Measurements from ENCODE around the gene MAP4K2. TPM values are rescaled to one million over a fixed set of nuclear protein-coding genes. Genes with fewer than 3 reads are reported as not detected.

Gene MAP4K2
- total RNA-seq, 1 experiment from 2014 or later: 24.5 TPM

DNA sequence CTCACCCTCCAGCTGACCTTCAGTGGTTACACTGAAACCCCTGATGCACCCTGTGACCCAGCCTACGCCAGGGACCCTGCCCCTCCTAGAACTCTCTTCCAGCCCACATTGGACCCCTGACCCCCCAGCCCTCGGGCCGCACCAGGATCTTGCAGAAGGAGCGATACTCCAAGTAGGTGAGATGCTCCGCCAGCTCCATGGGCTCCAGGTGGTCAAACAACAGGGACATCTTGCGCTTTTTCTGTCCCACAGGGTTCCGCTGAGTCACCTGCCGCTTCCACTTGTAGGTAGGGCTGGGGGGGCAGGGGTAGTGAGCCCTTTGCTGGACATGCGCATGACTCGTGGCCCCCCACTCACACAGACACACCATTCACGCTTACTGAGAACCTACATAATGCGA, 63.1 kb downstream of the MAP4K2 start (continued):
- TF ChIP-seq, protein P1, sequence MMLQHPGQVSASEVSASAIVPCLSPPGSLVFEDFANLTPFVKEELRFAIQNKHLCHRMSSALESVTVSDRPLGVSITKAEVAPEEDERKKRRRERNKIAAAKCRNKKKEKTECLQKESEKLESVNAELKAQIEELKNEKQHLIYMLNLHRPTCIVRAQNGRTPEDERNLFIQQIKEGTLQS (CRISPR knock-in tag; conservative IDR thresholded peaks at IDR 0.05): no peak
- TF ChIP-seq ELF4 (CRISPR knock-in tag; IDR thresholded peaks at IDR 0.05; ENCODE audit: low read depth) (no peak), FOXJ3 (CRISPR knock-in tag; IDR thresholded peaks at IDR 0.05; ENCODE audit: borderline replicate concordance) (no peak), CBFB (CRISPR knock-in tag; IDR thresholded peaks at IDR 0.05; ENCODE audit: low read depth) (no peak), ZNF219 (CRISPR knock-in tag; IDR thresholded peaks at IDR 0.05; ENCODE audit: borderline replicate concordance) (no peak), TEAD4 (CRISPR knock-in tag; IDR thresholded peaks at IDR 0.05) (no peak)
- TF ChIP-seq, protein P2, sequence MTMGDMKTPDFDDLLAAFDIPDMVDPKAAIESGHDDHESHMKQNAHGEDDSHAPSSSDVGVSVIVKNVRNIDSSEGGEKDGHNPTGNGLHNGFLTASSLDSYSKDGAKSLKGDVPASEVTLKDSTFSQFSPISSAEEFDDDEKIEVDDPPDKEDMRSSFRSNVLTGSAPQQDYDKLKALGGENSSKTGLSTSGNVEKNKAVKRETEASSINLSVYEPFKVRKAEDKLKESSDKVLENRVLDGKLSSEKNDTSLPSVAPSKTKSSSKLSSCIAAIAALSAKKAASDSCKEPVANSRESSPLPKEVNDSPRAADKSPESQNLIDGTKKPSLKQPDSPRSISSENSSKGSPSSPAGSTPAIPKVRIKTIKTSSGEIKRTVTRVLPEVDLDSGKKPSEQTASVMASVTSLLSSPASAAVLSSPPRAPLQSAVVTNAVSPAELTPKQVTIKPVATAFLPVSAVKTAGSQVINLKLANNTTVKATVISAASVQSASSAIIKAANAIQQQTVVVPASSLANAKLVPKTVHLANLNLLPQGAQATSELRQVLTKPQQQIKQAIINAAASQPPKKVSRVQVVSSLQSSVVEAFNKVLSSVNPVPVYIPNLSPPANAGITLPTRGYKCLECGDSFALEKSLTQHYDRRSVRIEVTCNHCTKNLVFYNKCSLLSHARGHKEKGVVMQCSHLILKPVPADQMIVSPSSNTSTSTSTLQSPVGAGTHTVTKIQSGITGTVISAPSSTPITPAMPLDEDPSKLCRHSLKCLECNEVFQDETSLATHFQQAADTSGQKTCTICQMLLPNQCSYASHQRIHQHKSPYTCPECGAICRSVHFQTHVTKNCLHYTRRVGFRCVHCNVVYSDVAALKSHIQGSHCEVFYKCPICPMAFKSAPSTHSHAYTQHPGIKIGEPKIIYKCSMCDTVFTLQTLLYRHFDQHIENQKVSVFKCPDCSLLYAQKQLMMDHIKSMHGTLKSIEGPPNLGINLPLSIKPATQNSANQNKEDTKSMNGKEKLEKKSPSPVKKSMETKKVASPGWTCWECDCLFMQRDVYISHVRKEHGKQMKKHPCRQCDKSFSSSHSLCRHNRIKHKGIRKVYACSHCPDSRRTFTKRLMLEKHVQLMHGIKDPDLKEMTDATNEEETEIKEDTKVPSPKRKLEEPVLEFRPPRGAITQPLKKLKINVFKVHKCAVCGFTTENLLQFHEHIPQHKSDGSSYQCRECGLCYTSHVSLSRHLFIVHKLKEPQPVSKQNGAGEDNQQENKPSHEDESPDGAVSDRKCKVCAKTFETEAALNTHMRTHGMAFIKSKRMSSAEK (CRISPR knock-in tag; IDR thresholded peaks at IDR 0.05; ENCODE audit: borderline replicate concordance): no peak

DNA sequence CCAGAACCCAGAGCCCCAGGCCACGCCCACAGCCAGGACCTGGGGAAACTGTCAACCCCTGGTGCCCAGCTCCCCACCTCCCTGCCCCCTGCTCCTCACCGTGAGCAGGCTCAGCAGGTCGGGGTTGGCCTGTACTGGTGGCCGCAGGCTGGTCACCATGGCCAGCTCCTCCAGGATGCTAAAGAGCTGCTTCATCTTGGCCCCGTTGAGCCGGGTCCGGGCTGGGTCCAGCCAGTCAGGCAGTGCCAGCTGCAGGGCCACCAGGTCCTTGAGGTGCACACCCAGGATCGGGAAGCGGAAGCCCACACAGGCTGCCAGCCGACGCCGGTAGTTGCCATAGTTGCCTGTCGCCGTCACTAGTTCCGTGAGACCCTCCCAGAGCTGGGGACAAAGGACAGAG, 66.4 kb downstream of the MAP4K2 start:
- ChIA-PET POLR2A (no interaction called here), CTCF (interaction anchor here (1.5 kb wide), 1 partner anchor 8 kb away, joined by 6 read pairs; the partner anchor contains the start of gene RASGRP2)
- Mint-ChIP-seq H3K4me3 (no peak overlapping the region), H3K9me3 (no peaks in the 10 kb centered on the region), H3K27me3 (ENCODE audit: low read depth) (peaks cover 17% of the 10 kb centered on the region), H3K4me1 (peaks cover 35% of the 10 kb centered on the region), H3K27ac (no peak overlapping the region), H3K36me3 (peaks cover 18% of the 10 kb centered on the region)
- TF ChIP-seq, protein P3, sequence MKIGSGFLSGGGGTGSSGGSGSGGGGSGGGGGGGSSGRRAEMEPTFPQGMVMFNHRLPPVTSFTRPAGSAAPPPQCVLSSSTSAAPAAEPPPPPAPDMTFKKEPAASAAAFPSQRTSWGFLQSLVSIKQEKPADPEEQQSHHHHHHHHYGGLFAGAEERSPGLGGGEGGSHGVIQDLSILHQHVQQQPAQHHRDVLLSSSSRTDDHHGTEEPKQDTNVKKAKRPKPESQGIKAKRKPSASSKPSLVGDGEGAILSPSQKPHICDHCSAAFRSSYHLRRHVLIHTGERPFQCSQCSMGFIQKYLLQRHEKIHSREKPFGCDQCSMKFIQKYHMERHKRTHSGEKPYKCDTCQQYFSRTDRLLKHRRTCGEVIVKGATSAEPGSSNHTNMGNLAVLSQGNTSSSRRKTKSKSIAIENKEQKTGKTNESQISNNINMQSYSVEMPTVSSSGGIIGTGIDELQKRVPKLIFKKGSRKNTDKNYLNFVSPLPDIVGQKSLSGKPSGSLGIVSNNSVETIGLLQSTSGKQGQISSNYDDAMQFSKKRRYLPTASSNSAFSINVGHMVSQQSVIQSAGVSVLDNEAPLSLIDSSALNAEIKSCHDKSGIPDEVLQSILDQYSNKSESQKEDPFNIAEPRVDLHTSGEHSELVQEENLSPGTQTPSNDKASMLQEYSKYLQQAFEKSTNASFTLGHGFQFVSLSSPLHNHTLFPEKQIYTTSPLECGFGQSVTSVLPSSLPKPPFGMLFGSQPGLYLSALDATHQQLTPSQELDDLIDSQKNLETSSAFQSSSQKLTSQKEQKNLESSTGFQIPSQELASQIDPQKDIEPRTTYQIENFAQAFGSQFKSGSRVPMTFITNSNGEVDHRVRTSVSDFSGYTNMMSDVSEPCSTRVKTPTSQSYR (CRISPR knock-in tag; IDR thresholded peaks at IDR 0.05): no peak
- no peak for TF ChIP-seq ZNF671 (CRISPR knock-in tag; IDR thresholded peaks at IDR 0.05)
- TF ChIP-seq NR3C1 (CRISPR knock-in tag; conservative IDR thresholded peaks at IDR 0.05; ENCODE audit: low read depth): no peak
- TF ChIP-seq, protein P4, sequence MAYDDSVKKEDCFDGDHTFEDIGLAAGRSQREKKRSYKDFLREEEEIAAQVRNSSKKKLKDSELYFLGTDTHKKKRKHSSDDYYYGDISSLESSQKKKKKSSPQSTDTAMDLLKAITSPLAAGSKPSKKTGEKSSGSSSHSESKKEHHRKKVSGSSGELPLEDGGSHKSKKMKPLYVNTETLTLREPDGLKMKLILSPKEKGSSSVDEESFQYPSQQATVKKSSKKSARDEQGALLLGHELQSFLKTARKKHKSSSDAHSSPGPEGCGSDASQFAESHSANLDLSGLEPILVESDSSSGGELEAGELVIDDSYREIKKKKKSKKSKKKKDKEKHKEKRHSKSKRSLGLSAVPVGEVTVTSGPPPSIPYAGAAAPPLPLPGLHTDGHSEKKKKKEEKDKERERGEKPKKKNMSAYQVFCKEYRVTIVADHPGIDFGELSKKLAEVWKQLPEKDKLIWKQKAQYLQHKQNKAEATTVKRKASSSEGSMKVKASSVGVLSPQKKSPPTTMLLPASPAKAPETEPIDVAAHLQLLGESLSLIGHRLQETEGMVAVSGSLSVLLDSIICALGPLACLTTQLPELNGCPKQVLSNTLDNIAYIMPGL (CRISPR knock-in tag; IDR thresholded peaks at IDR 0.05): no peak
- TF ChIP-seq, protein P1 (CRISPR knock-in tag; conservative IDR thresholded peaks at IDR 0.05): no peak
- TF ChIP-seq, protein P5, sequence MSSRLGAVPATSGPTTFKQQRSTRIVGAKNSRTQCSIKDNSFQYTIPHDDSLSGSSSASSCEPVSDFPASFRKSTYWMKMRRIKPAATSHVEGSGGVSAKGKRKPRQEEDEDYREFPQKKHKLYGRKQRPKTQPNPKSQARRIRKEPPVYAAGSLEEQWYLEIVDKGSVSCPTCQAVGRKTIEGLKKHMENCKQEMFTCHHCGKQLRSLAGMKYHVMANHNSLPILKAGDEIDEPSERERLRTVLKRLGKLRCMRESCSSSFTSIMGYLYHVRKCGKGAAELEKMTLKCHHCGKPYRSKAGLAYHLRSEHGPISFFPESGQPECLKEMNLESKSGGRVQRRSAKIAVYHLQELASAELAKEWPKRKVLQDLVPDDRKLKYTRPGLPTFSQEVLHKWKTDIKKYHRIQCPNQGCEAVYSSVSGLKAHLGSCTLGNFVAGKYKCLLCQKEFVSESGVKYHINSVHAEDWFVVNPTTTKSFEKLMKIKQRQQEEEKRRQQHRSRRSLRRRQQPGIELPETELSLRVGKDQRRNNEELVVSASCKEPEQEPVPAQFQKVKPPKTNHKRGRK (CRISPR knock-in tag; IDR thresholded peaks at IDR 0.05; ENCODE audit: borderline replicate concordance): no peak
- TF ChIP-seq, protein P6, sequence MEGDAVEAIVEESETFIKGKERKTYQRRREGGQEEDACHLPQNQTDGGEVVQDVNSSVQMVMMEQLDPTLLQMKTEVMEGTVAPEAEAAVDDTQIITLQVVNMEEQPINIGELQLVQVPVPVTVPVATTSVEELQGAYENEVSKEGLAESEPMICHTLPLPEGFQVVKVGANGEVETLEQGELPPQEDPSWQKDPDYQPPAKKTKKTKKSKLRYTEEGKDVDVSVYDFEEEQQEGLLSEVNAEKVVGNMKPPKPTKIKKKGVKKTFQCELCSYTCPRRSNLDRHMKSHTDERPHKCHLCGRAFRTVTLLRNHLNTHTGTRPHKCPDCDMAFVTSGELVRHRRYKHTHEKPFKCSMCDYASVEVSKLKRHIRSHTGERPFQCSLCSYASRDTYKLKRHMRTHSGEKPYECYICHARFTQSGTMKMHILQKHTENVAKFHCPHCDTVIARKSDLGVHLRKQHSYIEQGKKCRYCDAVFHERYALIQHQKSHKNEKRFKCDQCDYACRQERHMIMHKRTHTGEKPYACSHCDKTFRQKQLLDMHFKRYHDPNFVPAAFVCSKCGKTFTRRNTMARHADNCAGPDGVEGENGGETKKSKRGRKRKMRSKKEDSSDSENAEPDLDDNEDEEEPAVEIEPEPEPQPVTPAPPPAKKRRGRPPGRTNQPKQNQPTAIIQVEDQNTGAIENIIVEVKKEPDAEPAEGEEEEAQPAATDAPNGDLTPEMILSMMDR (IDR thresholded peaks at IDR 0.05): no peak
- no peak for TF ChIP-seq JAZF1 (CRISPR knock-in tag; IDR thresholded peaks at IDR 0.05)
- TF ChIP-seq, protein P7, sequence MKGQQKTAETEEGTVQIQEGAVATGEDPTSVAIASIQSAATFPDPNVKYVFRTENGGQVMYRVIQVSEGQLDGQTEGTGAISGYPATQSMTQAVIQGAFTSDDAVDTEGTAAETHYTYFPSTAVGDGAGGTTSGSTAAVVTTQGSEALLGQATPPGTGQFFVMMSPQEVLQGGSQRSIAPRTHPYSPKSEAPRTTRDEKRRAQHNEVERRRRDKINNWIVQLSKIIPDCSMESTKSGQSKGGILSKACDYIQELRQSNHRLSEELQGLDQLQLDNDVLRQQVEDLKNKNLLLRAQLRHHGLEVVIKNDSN (CRISPR knock-in tag; IDR thresholded peaks at IDR 0.05): no peak
- TF ChIP-seq, protein P8, sequence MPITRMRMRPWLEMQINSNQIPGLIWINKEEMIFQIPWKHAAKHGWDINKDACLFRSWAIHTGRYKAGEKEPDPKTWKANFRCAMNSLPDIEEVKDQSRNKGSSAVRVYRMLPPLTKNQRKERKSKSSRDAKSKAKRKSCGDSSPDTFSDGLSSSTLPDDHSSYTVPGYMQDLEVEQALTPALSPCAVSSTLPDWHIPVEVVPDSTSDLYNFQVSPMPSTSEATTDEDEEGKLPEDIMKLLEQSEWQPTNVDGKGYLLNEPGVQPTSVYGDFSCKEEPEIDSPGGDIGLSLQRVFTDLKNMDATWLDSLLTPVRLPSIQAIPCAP (CRISPR knock-in tag; IDR thresholded peaks at IDR 0.05): no peak
- TF ChIP-seq, protein P9, sequence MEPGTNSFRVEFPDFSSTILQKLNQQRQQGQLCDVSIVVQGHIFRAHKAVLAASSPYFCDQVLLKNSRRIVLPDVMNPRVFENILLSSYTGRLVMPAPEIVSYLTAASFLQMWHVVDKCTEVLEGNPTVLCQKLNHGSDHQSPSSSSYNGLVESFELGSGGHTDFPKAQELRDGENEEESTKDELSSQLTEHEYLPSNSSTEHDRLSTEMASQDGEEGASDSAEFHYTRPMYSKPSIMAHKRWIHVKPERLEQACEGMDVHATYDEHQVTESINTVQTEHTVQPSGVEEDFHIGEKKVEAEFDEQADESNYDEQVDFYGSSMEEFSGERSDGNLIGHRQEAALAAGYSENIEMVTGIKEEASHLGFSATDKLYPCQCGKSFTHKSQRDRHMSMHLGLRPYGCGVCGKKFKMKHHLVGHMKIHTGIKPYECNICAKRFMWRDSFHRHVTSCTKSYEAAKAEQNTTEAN (CRISPR knock-in tag; IDR thresholded peaks at IDR 0.05): no peak
- no peak for DNase-seq (ENCODE audit: low spot score)
- no peak for ATAC-seq
